Suprapubic skin (tissue), 3 donors: ENCODE data around the gene MED29.

ENCODE experiments used
- POLR2AphosphoS5 ChIP-seq, 3 donors: sonication (generic); formaldehyde crosslinking; IDR thresholded peaks; one replicate each; pipeline ENCODE4 v1.6.1; 2017; ENCODE audit warnings: antibody characterized with exemption in 3 of 3
- TF ChIP-seq, protein P1 (sequence below), 2 donors: fragments of 200-600 bp in 1 of 2; fragments of 450-650 bp in 1 of 2; sonication (generic) in 1 of 2; IDR thresholded peaks; one replicate each; pipeline ENCODE4 v1.5.1; 2016 to 2019; ENCODE audit warnings: antibody characterized with exemption in 2 of 2, mild to moderate bottlenecking in 1 of 2, moderate library complexity in 1 of 2

DNA sequence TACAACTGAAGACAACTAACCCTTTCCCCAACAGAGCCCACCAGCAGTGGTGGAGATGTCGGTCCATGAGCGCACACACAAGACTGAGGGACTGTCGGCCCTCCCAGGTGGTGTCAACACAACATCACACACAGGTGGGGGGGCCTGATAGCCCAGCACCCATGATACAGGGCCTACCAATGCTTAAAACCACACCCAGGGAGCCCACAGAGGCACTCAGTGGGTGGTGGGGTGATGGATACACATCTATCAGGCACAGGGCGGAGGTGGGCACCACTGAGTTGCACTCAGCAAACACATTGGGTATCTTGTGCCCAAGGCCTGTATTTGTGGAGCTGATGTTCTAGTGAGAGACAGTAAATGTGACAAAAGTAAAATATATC, 8.5 kb downstream of the MED29 start:
- TF ChIP-seq, protein P1, sequence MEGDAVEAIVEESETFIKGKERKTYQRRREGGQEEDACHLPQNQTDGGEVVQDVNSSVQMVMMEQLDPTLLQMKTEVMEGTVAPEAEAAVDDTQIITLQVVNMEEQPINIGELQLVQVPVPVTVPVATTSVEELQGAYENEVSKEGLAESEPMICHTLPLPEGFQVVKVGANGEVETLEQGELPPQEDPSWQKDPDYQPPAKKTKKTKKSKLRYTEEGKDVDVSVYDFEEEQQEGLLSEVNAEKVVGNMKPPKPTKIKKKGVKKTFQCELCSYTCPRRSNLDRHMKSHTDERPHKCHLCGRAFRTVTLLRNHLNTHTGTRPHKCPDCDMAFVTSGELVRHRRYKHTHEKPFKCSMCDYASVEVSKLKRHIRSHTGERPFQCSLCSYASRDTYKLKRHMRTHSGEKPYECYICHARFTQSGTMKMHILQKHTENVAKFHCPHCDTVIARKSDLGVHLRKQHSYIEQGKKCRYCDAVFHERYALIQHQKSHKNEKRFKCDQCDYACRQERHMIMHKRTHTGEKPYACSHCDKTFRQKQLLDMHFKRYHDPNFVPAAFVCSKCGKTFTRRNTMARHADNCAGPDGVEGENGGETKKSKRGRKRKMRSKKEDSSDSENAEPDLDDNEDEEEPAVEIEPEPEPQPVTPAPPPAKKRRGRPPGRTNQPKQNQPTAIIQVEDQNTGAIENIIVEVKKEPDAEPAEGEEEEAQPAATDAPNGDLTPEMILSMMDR (IDR thresholded peaks at IDR 0.05): no peak
- TF ChIP-seq POLR2AphosphoS5 (IDR thresholded peaks at IDR 0.05): no peak
